ENCODE data around the gene AGRP. TPM values are rescaled to one million over a fixed set of nuclear protein-coding genes. Genes with fewer than 3 reads are reported as not detected.
"Not testable (repeated sequence)": the region's sequence is repeated elsewhere in the genome, so short reads cannot be mapped to it uniquely, and the experiment has no call there.

Gene AGRP
- polyA plus RNA-seq (2013, experiment 1 of 2; ENCODE audit: insufficient read length), result not detected
- polyA plus RNA-seq (2013, experiment 2 of 2; ENCODE audit: insufficient read length), result not detected

DNA sequence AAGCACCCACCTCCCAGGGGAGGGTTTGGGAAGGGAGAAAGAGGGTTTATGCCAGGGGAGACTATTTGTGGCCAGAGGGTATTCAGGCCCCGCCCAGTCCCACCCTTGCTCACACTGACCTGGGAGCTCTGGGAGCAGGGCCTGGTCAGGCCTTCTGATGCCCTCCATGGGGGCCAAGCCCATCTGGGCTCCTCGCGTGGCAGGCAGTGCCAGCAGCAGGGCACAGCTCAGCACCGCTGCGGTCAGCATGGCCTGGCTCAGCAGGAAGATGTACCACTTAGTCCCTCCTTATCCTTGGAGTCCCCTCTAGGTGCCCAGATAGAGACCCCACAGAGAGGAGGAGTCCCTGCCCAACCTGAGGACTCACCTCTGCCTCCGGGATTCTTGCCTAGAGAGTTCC is at the start of gene AGRP:
Gene AGRP (minus strand): TSS at position 398 of the 400 bp plus-strand sequence. CDS start 149 bp downstream, at position 249.
- no peak for DNase-seq

DNA sequence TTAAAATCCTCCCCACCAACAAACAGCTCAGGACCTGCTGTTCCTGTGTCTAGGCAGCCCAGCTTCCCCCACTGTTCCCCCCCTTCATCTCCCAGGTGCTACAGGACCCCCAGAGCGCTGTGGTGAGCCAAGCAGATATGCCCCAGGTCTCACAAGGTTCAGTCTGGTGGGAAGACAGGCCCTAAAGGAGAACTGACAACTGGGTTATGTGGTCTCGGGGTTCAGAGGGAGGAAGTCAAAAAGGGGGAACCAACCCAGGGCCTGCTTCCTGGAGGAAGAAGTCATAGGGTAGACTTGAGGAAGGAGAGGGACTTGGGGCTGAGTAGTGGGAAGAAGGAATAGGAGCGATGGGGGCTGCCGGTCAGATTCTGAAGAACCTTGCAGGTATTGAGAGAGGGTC is 47.9 kb upstream of the AGRP start:
- DNase-seq, result no peak

DNA sequence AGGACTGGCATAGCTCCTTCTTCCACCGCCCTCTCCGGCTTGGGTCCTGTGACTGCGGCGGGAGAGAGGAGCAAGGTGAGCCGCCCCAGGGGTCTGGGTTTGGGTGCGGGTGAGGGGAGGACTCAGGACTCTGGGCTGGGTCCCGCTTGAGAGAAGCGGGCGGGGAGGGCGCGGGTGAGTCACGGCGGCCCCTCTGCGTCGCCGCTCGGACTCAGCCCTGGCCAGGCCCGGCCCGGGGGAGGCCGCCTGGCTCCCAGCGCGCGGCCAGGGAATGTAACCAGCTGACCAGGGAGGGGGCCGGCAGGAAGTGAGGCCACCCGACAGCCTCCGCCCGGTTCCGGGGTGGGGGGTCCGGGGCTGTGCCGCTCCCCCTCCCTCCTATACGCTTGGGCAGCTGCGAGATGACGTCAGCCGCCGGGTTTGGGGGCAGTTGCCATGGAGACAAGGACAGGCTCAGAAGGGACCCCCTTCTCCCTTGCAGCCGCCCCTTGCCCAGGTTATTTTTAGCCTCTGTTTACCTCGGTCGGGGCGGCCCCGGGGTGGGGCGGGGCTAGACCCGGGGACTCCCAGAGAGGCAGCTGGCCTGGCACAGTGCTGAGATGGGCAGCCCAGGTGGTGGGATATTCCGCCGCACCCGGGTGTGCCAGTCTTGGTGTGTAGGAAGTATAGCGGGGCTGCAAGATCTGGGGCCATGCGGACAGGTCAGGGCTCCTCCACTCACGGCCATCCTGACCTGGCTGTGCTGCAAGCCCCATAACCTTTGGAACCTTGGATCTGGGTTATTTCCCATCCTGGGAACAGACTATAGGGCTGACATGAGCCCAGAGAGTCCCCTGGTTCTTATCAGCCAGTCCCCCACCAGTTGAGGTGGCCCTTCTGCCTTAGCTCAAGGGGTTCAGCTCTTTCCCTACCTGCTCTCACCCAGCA is 46.9 kb upstream of the AGRP start:
- DNase-seq, result peak; percentile 73

GRCh38 chr16:67529582-67530012 is 46.2 kb upstream of the AGRP start:
- DNase-seq, result no peak

- no peak for DNase-seq
These were observed 45.7 kb upstream of the AGRP start for GRCh38 chr16:67528870-67529581.

GRCh38 chr16:67528222-67528869 is 45.0 kb upstream of the AGRP start, which contains the start of gene RIPOR1:
Gene RIPOR1, plus strand, starts transcription at chr16:67528829. Its CDS starts 9,618 bp downstream, at chr16:67538447.
- DNase-seq, result peak; percentile 47

DNA sequence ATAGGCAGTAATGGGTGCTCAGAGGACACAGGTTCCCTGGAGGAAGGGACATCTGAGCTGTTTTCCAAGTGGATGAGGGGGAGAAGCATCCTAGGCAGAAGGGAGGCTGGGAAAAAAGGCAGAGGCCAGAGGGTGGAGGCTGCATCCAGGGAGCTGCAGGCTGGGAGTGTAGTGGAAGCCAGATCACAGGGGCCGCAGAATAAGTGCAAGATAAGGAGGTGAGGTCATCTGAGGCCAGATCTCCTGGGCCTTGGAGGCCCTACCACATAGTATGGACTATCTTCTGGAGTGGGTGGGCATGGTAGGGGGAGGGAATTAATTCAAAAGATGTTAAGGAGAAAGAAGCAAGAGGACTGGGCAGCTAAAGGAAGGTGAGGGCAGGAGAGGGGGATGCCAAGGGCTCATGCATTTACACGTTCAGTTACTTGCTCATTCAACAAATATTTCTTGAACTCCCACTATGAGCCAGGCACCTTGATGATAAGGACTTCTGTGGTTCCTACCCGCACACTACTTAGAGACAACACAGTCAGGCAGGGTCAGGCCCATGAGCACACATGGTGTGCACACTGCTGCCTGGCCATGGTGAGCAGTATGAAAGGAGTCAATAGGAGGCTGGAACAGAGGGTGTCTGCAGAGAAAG is 42.9 kb upstream of the AGRP start:
- DNase-seq, result no peak

DNA sequence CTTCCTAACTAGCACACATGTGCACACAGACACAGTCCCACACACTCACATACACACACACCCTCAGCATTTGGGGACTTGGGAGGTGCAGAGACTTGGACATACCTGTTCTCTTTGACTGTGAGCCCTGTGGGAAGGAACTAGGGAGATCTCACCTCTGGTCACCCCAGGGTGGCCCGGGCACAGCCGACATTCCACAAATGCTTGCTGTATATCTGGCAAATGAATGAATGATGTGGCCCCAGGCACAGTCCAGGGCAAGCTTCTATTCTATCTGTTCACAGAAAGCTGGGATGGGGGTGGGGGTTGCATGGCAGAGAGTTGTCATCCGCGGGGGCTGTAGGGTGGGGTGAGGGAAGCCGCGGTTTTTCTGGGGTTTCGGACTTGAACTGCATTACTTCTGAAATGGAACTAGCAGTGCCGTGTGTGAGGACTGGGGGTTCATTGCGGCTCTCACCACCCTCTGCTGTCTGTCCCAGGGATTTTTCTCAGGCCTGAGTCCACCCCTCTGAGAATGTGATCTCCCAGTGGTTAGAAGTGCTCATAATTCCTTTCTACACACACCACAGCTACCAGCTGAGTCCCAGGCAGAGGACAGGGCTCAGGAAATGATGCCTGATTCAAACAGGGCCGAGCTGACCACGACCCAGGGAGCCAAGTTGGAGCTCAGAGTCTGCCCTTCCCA is 42.0 kb upstream of the AGRP start:
- DNase-seq, result peak; percentile 54

GRCh38 chr16:67521095-67521804 is 37.9 kb upstream of the AGRP start:
- peak; percentile 96 for DNase-seq

GRCh38 chr16:67519242-67519641 is 35.9 kb upstream of the AGRP start:
- no peak for DNase-seq

GRCh38 chr16:67518676-67519075 is 35.3 kb upstream of the AGRP start:
- DNase-seq, result no peak

GRCh38 chr16:67517661-67518423 is 34.5 kb upstream of the AGRP start:
- DNase-seq, result no peak

GRCh38 chr16:67517155-67517445 is 33.8 kb upstream of the AGRP start:
- no peak for DNase-seq

DNA sequence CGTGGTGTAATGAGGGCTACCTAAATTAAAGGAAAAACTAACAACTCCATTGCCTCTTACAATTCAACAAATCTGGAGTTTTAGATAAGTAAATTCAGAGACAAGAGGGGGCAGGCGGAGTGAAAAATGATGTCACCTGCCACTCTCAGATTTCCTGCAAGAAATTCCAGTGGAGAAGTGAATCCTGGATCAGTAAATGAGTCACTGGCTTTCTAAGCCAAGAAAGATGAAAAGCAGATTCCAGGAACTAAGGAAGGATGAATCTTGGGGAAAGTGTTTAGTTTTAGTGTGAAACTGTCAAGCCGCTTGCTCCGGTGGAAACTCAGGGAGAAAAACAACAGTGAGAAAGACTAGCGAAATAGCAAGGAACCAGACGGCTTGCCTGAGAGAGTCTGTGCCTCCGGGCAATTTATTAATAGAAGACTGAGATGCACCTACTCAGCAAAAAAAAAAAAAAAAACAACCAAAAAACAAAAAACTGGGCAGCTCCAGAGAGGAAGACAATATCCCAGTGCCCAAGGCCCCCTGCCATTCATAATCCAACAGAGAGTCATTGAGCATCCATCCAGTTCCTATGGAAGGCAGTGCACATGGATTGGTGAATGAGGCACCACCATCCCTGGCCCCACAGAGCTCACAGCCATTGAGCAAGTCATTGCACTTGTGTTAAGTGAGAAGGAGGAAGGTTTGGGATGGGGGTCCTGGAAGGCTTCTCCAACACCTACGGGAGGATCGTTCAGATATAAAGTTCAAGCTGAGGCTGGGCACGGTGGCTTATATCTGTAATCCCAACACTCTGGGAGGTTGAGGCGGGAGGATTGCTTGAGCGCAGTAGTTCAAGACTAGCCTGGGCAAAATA is 33.2 kb upstream of the AGRP start:
- DNase-seq, result peak; percentile 69

DNA sequence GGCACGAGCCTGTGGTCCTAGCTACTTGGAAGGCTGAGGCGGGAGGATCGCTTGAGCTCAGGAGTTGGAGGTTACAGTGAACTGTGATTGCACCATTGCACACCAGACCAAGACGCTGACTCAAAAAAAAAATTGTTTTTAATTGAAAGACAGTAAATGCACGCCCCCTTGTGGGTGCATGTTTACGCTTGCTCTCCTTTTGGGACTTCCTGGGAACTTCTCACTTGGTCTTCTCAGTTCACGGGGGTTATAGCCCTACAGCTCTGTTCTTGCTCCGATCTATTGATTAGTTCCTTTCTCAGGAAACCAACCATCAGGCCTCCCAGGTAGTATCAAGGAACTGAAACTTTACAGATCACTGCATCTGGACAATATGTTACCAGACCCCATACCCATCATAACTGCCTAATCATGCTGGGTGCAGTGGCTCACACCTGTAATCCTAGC is 31.1 kb upstream of the AGRP start:
- DNase-seq, result peak; percentile 81

GRCh38 chr16:67513892-67514291 is 30.5 kb upstream of the AGRP start:
- not testable (repeated sequence) for DNase-seq

GRCh38 chr16:67509016-67509415 is 25.7 kb upstream of the AGRP start:
- DNase-seq, result no peak

GRCh38 chr16:67506468-67506867 is 23.1 kb upstream of the AGRP start:
- DNase-seq, result no peak

All from fibroblast of skin of scalp (primary cell).